Effector memory CD4-positive, alpha-beta T cell (primary cell): ENCODE data around the gene ORC1.

Source experiments
- DNase-seq, 3 donors: peaks; one replicate each; pipeline ENCODE4 v3.0.0-alpha.2; 2020
- H3K27ac ChIP-seq: 2 replicates; pipeline ENCODE4 v1.7.0; 2013; ENCODE audit warnings: mild to moderate bottlenecking, low read length, moderate library complexity; ENCODE audit not compliant: insufficient read depth, poor library complexity, severe bottlenecking
- H3K27me3 ChIP-seq: replicated peaks from 2 replicates; pipeline ENCODE4 v1.7.0; 2013; ENCODE audit warnings: mild to moderate bottlenecking, low read length; ENCODE audit not compliant: insufficient read depth, control insufficient read depth, poor library complexity, severe bottlenecking
- H3K36me3 ChIP-seq: 2 replicates; pipeline ENCODE4 v1.7.0; 2013; ENCODE audit warnings: mild to moderate bottlenecking, low read length, moderate library complexity; ENCODE audit not compliant: control insufficient read depth, insufficient read depth
- H3K4me1 ChIP-seq: 2 replicates; pipeline ENCODE4 v1.7.0; 2013; ENCODE audit warnings: low read length, mild to moderate bottlenecking; ENCODE audit not compliant: control insufficient read depth, insufficient read depth, poor library complexity, severe bottlenecking
- H3K4me3 ChIP-seq: 2 replicates; pipeline ENCODE4 v1.7.0; 2013; ENCODE audit warnings: low read length, low read depth, mild to moderate bottlenecking; ENCODE audit not compliant: insufficient read depth, poor library complexity, severe bottlenecking
- H3K9me3 ChIP-seq: 2 replicates; pipeline ENCODE4 v1.7.0; 2013; ENCODE audit warnings: mild to moderate bottlenecking, low read length, moderate library complexity; ENCODE audit not compliant: control insufficient read depth

ORC1 gene

DNA sequence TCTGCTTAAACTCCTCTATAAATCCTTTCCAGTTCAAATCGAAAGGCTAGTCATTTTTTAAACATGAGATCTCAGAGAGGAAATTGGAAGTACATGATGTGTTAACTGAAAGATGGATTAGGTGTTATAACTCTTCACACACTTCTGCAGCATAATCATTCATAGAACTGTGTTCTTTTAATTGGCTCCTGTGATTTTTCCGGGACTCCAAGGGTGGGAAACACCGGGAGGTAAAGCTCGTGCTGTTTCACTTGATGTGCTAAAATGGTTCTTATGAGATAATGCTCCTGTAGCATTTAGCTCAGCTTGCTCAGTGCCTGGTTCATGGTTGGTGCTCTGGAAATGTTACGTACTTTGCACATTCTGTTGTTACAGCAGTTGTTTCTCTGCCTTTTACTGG, 78.4 kb downstream of the ORC1 start:
- Histone ChIP-seq H3K27ac (no peak overlapping the region), H3K27me3 (no peaks in the 10 kb centered on the region)

DNA sequence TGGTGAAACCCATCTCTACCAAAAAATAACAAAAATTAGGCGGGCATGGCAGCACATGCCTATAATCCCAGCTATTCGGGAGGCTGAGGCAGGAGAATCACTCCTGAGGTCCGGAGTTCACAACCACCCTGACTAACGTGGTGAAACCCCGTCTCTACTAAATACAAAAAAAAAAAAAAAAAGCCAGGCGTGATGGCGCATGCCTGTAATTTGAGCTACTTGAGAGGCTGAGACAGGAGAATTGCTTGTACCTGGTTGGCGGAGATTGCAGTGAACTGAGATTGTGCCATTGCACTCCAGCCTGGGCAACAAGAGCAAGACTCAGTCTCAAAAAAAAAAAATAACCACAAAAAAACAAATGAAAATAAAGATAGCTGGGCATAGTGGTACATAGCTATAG, 80.5 kb downstream of the ORC1 start:
- H3K27ac ChIP-seq = no peak overlapping the region
- H3K36me3 ChIP-seq = no peaks in the 10 kb centered on the region
- H3K9me3 ChIP-seq = no peaks in the 10 kb centered on the region
- H3K4me3 ChIP-seq = no peak overlapping the region
- no peaks in the 10 kb centered on the region for H3K27me3 ChIP-seq
- DNase-seq = no peak
- no peaks in the 10 kb centered on the region for H3K4me1 ChIP-seq

More for the DNA sequence above, 78.4 kb downstream of the ORC1 start:
- Histone ChIP-seq H3K36me3 (no peaks in the 10 kb centered on the region), H3K4me1 (no peaks in the 10 kb centered on the region), H3K9me3 (no peaks in the 10 kb centered on the region), H3K4me3 (no peak overlapping the region)
- DNase-seq = no peak
